SH-SY5Y (cell line): ENCODE results near the gene SPATS2L.

Source experiments
- GATA2 ChIP-seq: IDR thresholded peaks from 2 replicates; pipeline ENCODE4 v1.6.1; 2011; ENCODE audit warnings: mild to moderate bottlenecking, low read depth, low read length
- GATA3 ChIP-seq: IDR thresholded peaks from 2 replicates; pipeline ENCODE4 v1.6.1; 2011; ENCODE audit warnings: low read depth, mild to moderate bottlenecking, low read length, moderate library complexity

GRCh38 chr2:200404615-200405014 lies 98.1 kb downstream of the SPATS2L start:
- TF ChIP-seq GATA2 (no peak), GATA3 (no peak)
